Calu3 (cell line): ENCODE measurements around the gene RPL32. TPM values are rescaled to one million over a fixed set of nuclear protein-coding genes. Genes with fewer than 3 reads are reported as not detected.
"Not testable (repeated sequence)": the region's sequence is repeated elsewhere in the genome, so short reads cannot be mapped to it uniquely, and the experiment has no call there.

Experiments
- BruUV-seq: library from RNA; stranded (reverse); fragments of 400-500 nt; replicated peaks from 2 replicates; lab custom pipeline; 2021; lab: Mats Ljungman, UMichigan
- CTCF ChIA-PET: fragments of 300-600 bp; sonication (Branson Sonifier 250); formaldehyde crosslinking; loops from one replicate; lab custom pipeline; 2022; ENCODE audit warnings: antibody characterized with exemption; lab: Charles Lee
- DNase-seq: peaks from one replicate; pipeline ENCODE4 v3.0.0; 2022
- H3K27ac Mint-ChIP-seq: one replicate; pipeline ENCODE4 v1.8.0; 2022; ENCODE audit warnings: mixed read lengths; ENCODE audit not compliant: unreplicated experiment
- H3K27me3 Mint-ChIP-seq: one replicate; pipeline ENCODE4 v1.8.0; 2022; ENCODE audit warnings: mixed read lengths; ENCODE audit not compliant: unreplicated experiment
- H3K36me3 Mint-ChIP-seq: one replicate; pipeline ENCODE4 v1.8.0; 2022; ENCODE audit warnings: mild to moderate bottlenecking, moderate library complexity, mixed read lengths; ENCODE audit not compliant: insufficient read depth, unreplicated experiment
- H3K4me1 Mint-ChIP-seq: one replicate; pipeline ENCODE4 v1.8.0; 2022; ENCODE audit warnings: mild to moderate bottlenecking, low read depth, mixed read lengths; ENCODE audit not compliant: unreplicated experiment
- H3K4me3 Mint-ChIP-seq: one replicate; pipeline ENCODE4 v1.8.0; 2022; ENCODE audit warnings: mild to moderate bottlenecking, low read depth, moderate library complexity, mixed read lengths; ENCODE audit not compliant: unreplicated experiment
- H3K9me3 Mint-ChIP-seq: one replicate; pipeline ENCODE4 v1.8.0; 2022; ENCODE audit warnings: low read depth, mixed read lengths; ENCODE audit not compliant: unreplicated experiment
- intact Hi-C: fragments of 100-400 bp; cut with micrococcal nuclease; formaldehyde crosslinking; loops from one replicate; pipeline ENCODE4 v1.10.0; 2022; ENCODE audit not compliant: unreplicated experiment
- total RNA-seq: library from RNA; stranded (reverse); gene quantifications from 2 replicates; pipeline ENCODE4 v1.2.3, GENCODE V29; 2022
- TF ChIP-seq, protein P1 (sequence below): fragments of 200-600 bp; IDR thresholded peaks from one replicate; pipeline ENCODE4 v1.8.0; 2022; ENCODE audit warnings: antibody characterized with exemption; ENCODE audit not compliant: unreplicated experiment

The RPL32 gene
- total RNA-seq, 1 experiment from 2014 or later, result 1,222 TPM

DNA sequence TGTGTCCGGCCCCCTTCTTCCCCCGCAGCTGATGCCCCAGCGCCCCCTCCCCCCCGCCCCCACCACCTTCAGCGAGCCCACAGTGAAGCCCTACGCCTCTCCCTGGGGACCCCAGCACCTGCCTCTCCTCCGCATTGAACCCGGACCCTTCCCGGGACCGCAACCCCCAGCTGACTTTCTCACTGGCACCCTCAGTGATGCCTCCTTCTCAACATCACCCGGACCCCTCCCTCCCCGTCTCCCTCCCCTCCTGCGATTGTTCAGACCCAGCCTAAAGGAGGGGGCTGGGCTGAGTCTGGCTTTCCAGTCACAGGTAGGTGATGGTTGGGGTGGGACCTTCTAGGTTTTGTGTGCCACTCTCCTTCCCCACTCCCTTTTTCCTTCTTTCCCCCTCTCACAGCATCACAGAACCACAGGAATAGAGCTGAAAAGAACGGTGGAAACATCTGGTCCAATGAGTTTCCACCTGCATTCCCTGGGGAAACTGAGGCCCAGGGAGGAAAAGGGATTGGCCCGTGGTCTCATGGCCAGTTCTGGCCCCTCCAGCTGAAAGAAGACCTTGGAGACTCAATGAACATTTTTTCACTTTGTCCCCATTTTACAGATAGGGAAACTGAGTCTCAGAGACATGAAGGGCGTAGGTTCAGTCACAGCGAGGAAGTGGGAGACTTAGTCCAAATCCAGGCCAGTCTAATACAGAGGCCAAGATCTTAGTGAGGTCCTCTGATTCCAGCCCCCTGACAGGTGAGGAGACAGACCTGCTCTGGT lies 44.1 kb downstream of the RPL32 start:
- Mint-ChIP-seq H3K4me3 (no peak overlapping the region), H3K27ac (no peak overlapping the region), H3K36me3 (no peaks in the 10 kb centered on the region), H3K27me3 (peaks cover 40% of the 10 kb centered on the region), H3K9me3 (no peaks in the 10 kb centered on the region), H3K4me1 (no peaks in the 10 kb centered on the region)
- no TSS peak for BruUV-seq
- intact Hi-C loops, result no loop called here
- DNase-seq, result no peak
- CTCF ChIA-PET, result interaction anchor here (0.6 kb wide), 1 partner anchor 138 kb away, joined by 6 read pairs; no protein-coding TSS in a partner anchor
- TF ChIP-seq, protein P1, sequence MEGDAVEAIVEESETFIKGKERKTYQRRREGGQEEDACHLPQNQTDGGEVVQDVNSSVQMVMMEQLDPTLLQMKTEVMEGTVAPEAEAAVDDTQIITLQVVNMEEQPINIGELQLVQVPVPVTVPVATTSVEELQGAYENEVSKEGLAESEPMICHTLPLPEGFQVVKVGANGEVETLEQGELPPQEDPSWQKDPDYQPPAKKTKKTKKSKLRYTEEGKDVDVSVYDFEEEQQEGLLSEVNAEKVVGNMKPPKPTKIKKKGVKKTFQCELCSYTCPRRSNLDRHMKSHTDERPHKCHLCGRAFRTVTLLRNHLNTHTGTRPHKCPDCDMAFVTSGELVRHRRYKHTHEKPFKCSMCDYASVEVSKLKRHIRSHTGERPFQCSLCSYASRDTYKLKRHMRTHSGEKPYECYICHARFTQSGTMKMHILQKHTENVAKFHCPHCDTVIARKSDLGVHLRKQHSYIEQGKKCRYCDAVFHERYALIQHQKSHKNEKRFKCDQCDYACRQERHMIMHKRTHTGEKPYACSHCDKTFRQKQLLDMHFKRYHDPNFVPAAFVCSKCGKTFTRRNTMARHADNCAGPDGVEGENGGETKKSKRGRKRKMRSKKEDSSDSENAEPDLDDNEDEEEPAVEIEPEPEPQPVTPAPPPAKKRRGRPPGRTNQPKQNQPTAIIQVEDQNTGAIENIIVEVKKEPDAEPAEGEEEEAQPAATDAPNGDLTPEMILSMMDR, result no peak

- Mint-ChIP-seq H3K4me1 (no peaks in the 10 kb centered on the region), H3K27ac (no peak within 1 kb of the TSS), H3K4me3 (no peak within 1 kb of the TSS), H3K36me3 (no peaks in the 10 kb centered on the region), H3K9me3 (no peaks in the 10 kb centered on the region), H3K27me3 (peaks cover 40% of the 10 kb centered on the region)
- intact Hi-C loops, result no loop called here
- CTCF ChIA-PET, result interaction anchor here (0.6 kb wide), 1 partner anchor 139 kb away, joined by 6 read pairs; no protein-coding TSS in a partner anchor
- DNase-seq, result no peak
- BruUV-seq, result no TSS peak
- TF ChIP-seq, protein P1, result no peak
These were observed 44.9 kb downstream of the RPL32 start, which contains the start of gene CAND2 for GRCh38 chr3:12796171-12797123. TSS of gene CAND2 (plus strand) at chr3:12796680. CDS start at chr3:12796721, 41 bp downstream.

- intact Hi-C loops, result loop anchor here (5.0 kb wide), 1 partner anchor 596 kb away; no protein-coding TSS in a partner anchor
- DNase-seq, result no peak
- Mint-ChIP-seq H3K4me3 (no peak overlapping the region), H3K4me1 (no peaks in the 10 kb centered on the region), H3K27ac (no peak overlapping the region), H3K9me3 (no peaks in the 10 kb centered on the region), H3K27me3 (peaks cover 51% of the 10 kb centered on the region), H3K36me3 (no peaks in the 10 kb centered on the region)
- CTCF ChIA-PET, result no interaction called here
- TF ChIP-seq, protein P1, result no peak
- BruUV-seq, result no TSS peak
These were observed 47.7 kb downstream of the RPL32 start for GRCh38 chr3:12793701-12794100.

GRCh38 chr3:12791430-12791829 lies 49.9 kb downstream of the RPL32 start:
- H3K36me3 Mint-ChIP-seq, result no peaks in the 10 kb centered on the region
- TF ChIP-seq, protein P1, result no peak
- no TSS peak for BruUV-seq
- H3K4me1 Mint-ChIP-seq, result no peaks in the 10 kb centered on the region
- intact Hi-C loops, result loop anchor here (5.0 kb wide), 1 partner anchor 594 kb away; no protein-coding TSS in a partner anchor
- DNase-seq, result no peak
- H3K27ac Mint-ChIP-seq, result no peak overlapping the region
- H3K9me3 Mint-ChIP-seq, result no peaks in the 10 kb centered on the region
- H3K4me3 Mint-ChIP-seq, result no peak overlapping the region
- peaks cover 50% of the 10 kb centered on the region for H3K27me3 Mint-ChIP-seq
- CTCF ChIA-PET, result interaction anchor here (0.6 to 1.0 kb wide), 2 partner anchors 30 to 367 kb away, joined by 3 read pairs; no protein-coding TSS in a partner anchor

DNA sequence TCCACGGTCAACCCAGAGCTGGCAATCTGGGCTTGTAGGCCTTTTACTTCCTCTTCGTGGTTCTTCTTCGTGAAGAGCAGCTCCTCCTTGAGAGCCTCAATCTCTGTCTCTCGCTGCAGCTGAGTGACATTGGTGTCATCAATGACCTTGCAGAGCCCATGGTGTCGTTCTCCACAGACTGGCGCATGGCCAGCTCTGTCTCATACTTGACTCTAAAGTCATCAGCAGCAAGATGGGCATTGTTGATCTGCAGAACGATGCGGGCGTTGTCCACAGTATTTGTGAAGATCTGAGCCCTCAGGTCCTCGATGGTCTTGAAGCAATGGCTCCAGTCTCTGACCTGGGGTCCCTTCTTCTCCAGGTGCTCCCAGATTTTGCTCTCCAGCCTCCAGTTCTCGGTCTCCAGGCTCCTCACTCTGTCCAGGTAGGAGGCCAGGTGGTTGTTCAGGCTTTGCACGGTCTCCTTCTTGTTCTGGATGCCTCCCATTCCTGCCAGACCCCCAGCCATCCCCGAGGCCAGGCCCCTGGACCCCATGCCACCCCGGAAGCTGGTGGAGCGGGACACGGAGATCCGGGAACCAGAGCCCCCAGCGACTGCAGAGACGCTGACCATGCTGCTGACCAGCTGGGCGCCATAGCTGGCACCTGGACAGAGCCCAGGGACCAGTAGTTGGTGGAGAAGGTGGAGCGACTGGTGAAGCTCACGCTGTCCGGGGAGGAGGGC lies 53.2 kb downstream of the RPL32 start:
- CTCF ChIA-PET, result interaction anchor here (0.9 to 2.3 kb wide), 7 partner anchors 11 to 210 kb away, joined by 3 to 8 read pairs (median 3); no protein-coding TSS in a partner anchor
- H3K27ac Mint-ChIP-seq, H3K4me1 Mint-ChIP-seq, H3K36me3 Mint-ChIP-seq, DNase-seq, H3K9me3 Mint-ChIP-seq, BruUV-seq, intact Hi-C loops, H3K4me3 Mint-ChIP-seq: not testable (repeated sequence)
- H3K27me3 Mint-ChIP-seq, result peaks cover 66% of the 10 kb centered on the region
